ENCODE data around the gene UFD1. TPM values are rescaled to one million over a fixed set of nuclear protein-coding genes. Genes with fewer than 3 reads are reported as not detected.

The UFD1 gene
- 10 to 100 TPM; 21.0 to 52.1 (median 29.1) TPM for total RNA-seq

DNA sequence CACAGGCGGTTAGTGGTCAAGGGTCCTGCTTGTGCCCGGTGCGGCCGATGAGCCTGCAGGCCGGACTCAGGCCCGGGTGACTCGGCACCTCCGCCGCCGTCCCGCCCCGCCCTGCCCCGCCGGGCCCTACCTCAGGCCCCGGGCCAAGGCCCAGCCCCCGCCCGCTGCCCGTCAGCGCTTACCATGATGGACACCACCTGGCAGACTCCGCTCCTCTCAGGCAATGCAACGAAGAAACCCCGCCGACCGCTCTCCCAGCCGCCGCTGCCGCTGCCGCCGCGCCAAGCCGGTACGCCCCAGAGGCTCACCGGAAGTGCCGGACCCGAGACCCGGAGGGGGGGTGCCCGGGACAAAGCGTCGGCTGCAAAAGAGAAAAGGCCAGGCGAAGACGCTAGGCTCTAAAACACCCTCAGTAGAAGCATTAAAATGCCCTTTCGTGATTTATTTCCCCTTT lies at the start of gene UFD1:
UFD1 (minus strand) TSS at position 293 of the 454 bp plus-strand sequence; CDS start at position 185, 108 bp downstream.
- Histone ChIP-seq H3K4me3 (peak within 1 kb of the TSS; percentile 70 to 95 (median 86)), H3K27me3 (no peaks in the 10 kb centered on the region), H3K9me3 (no peaks in the 10 kb centered on the region), H3K4me1 (peaks cover 18 to 34% (median 27%) of the 10 kb centered on the region in 4 donors), H3K27ac (peak within 1 kb of the TSS; percentile 94 to 98 (median 96)), H3K36me3 (peaks cover 1 to 16% (median 11%) of the 10 kb centered on the region in 4 donors)
- DNase-seq, result peak; percentile 83 to 96
- ATAC-seq (ENCODE audit: low FRiP score in 2 of 2), result peak; percentile 87 to 91
- WGBS, 2 donors, result 1% methylated on average over 20 to 26 of the region's 42 CpGs
- TF ChIP-seq POLR2AphosphoS5 (IDR thresholded peaks at IDR 0.05), result peak; percentile 68 to 73
- TF ChIP-seq POLR2A (IDR thresholded peaks at IDR 0.05), result peak in 2 of 4 donors; percentile 49 to 67
- no peak for TF ChIP-seq EP300 (IDR thresholded peaks at IDR 0.05)
- TF ChIP-seq, protein P1, sequence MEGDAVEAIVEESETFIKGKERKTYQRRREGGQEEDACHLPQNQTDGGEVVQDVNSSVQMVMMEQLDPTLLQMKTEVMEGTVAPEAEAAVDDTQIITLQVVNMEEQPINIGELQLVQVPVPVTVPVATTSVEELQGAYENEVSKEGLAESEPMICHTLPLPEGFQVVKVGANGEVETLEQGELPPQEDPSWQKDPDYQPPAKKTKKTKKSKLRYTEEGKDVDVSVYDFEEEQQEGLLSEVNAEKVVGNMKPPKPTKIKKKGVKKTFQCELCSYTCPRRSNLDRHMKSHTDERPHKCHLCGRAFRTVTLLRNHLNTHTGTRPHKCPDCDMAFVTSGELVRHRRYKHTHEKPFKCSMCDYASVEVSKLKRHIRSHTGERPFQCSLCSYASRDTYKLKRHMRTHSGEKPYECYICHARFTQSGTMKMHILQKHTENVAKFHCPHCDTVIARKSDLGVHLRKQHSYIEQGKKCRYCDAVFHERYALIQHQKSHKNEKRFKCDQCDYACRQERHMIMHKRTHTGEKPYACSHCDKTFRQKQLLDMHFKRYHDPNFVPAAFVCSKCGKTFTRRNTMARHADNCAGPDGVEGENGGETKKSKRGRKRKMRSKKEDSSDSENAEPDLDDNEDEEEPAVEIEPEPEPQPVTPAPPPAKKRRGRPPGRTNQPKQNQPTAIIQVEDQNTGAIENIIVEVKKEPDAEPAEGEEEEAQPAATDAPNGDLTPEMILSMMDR (IDR thresholded peaks at IDR 0.05), result no peak

GRCh38 chr22:19527861-19528417 lies 48.9 kb upstream of the UFD1 start:
- no peaks in the 10 kb centered on the region for H3K9me3 ChIP-seq
- H3K4me1 ChIP-seq, result peaks cover 22 to 40% (median 31%) of the 10 kb centered on the region in 4 donors
- WGBS, 2 donors, result 72 to 78% methylated on average over 13 to 15 of the region's 17 CpGs
- ATAC-seq (ENCODE audit: low FRiP score in 2 of 2) (no peak), DNase-seq (no peak)
- peaks cover 0 to 3% (median 0%) of the 10 kb centered on the region in 4 donors for H3K36me3 ChIP-seq
- no peak overlapping the region for H3K4me3 ChIP-seq
- peak overlapping the region in 3 of 4 donors; percentile 15 to 97 (median 92) for H3K27ac ChIP-seq
- peaks cover 0 to 25% (median 11%) of the 10 kb centered on the region in 4 donors for H3K27me3 ChIP-seq
- TF ChIP-seq, protein P1 (IDR thresholded peaks at IDR 0.05), result no peak
- no peak for TF ChIP-seq POLR2A (IDR thresholded peaks at IDR 0.05)
- no peak for TF ChIP-seq POLR2AphosphoS5 (IDR thresholded peaks at IDR 0.05)
- no peak for TF ChIP-seq EP300 (IDR thresholded peaks at IDR 0.05)

DNA sequence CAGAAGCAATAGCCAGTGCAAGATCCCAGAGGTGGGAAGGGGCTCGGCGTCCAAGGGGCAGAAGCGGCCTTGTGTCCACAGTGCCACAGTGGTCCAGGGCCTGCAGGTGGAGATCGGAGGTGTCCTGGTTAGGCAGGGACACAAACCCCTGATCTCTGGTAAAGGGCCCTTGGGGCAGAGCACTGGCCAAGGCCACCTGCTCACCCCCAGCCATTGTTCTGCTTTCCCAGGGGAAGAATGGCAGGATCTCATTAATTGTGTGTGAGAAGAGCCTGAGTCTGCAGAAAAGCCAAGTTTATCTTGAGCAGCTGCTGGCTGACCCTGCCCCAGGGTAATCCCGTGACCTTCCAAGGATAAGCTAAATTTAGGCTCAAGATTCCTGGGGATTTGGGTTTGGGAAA lies 48.3 kb upstream of the UFD1 start:
- TF ChIP-seq POLR2AphosphoS5 (IDR thresholded peaks at IDR 0.05) (no peak), POLR2A (IDR thresholded peaks at IDR 0.05) (no peak), EP300 (IDR thresholded peaks at IDR 0.05) (no peak)
- TF ChIP-seq, protein P1 (IDR thresholded peaks at IDR 0.05), result no peak
- Histone ChIP-seq H3K9me3 (no peaks in the 10 kb centered on the region), H3K27ac (peak overlapping the region in 3 of 4 donors; percentile 87 to 97 (median 92)), H3K4me3 (no peak overlapping the region), H3K36me3 (peaks cover 0 to 9% (median 0%) of the 10 kb centered on the region in 4 donors), H3K4me1 (peaks cover 22 to 41% (median 31%) of the 10 kb centered on the region in 4 donors), H3K27me3 (peaks cover 0 to 25% (median 11%) of the 10 kb centered on the region in 4 donors)
- no peak for DNase-seq
- 76 to 81% methylated on average over 4 to 5 of the region's 5 CpGs for WGBS, 2 donors
- no peak for ATAC-seq (ENCODE audit: low FRiP score in 2 of 2)

GRCh38 chr22:19526702-19527111 lies 47.7 kb upstream of the UFD1 start:
- peaks cover 0 to 25% (median 11%) of the 10 kb centered on the region in 4 donors for H3K27me3 ChIP-seq
- peaks cover 22 to 41% (median 31%) of the 10 kb centered on the region in 4 donors for H3K4me1 ChIP-seq
- TF ChIP-seq POLR2A (IDR thresholded peaks at IDR 0.05) (no peak), POLR2AphosphoS5 (IDR thresholded peaks at IDR 0.05) (no peak)
- TF ChIP-seq, protein P1 (IDR thresholded peaks at IDR 0.05), result no peak
- ATAC-seq (ENCODE audit: low FRiP score in 2 of 2) (no peak), DNase-seq (no peak)
- WGBS, 2 donors, result 67 to 90% methylated on average over 4 to 7 of the region's 7 CpGs
- H3K36me3 ChIP-seq, result peaks cover 0 to 15% (median 2%) of the 10 kb centered on the region in 4 donors
- H3K4me3 ChIP-seq, result no peak overlapping the region
- H3K9me3 ChIP-seq, result no peaks in the 10 kb centered on the region
- H3K27ac ChIP-seq, result peak overlapping the region; percentile 87 to 97 (median 92)
